ENCODE results near the gene HRH2. TPM values are rescaled to one million over a fixed set of nuclear protein-coding genes. Genes with fewer than 3 reads are reported as not detected.

The HRH2 gene
- total RNA-seq, 1 experiment from 2014 or later = not detected

DNA sequence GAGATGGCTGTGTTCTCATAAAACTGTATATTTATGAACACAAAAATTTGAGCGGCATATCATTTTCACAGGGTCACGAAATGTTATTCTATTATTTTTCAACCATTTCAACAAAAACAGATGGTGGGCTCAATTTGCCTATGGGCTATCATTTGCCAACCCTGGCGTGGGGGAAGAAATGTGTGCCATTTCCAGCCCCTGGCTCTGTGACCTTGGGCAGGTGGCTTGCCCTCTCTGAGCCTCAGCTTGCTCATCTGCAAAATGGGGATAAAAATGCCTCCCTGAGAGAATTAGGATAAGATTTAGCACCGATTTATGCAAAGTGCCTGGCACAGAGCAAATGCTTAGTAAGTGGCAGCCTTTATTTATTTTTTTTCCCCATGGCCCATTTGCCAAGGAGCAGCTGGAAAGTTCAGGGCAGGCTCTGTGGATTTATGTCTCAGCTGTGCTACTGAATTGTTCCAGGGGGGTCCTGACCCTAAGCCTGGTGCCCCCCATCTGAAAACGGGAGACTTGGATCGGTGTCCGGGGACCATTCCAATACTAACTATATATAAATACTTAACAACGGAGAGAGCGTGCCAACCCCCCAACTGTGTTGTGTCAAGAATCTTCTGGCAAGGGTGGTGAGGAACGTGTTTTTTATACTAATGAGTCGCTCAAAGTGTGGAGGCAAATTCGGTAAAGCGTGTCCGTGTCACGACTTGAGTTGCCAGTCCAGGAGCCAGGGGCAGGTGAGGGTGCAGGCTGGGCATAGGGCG lies 34.5 kb downstream of the HRH2 start:
- Histone ChIP-seq H3F3A (ENCODE audit: insufficient read depth, low read depth) (no peaks in the 10 kb centered on the region), H3K4me1 (replicated peaks; ENCODE audit: insufficient read depth) (no peaks in the 10 kb centered on the region), H3K9me3 (ENCODE audit: insufficient read depth, low read depth) (no peaks in the 10 kb centered on the region), H3K9me2 (ENCODE audit: insufficient read depth) (no peaks in the 10 kb centered on the region), H3K27me3 (ENCODE audit: insufficient read depth, low read depth) (peaks cover 96% of the 10 kb centered on the region), H3K36me3 (ENCODE audit: low read depth) (no peaks in the 10 kb centered on the region), H3K4me3 (no peak overlapping the region), H2AFZ (no peak overlapping the region), H3K79me2 (ENCODE audit: low read depth) (no peaks in the 10 kb centered on the region), H3K27ac (no peak overlapping the region), H4K20me1 (ENCODE audit: insufficient read depth) (no peaks in the 10 kb centered on the region), H3K4me2 (no peak overlapping the region)
- DNase-seq = no peak
- TF ChIP-seq EZH2 (IDR thresholded peaks at IDR 0.05; ENCODE audit: low read depth) (no peak), CTCF (conservative IDR thresholded peaks at IDR 0.05) (no peak)
- BruUV-seq (replicated peaks) = no TSS peak
- intact Hi-C loops (cut with micrococcal nuclease; ENCODE audit: unreplicated experiment) = no loop called here
- POLR2A ChIA-PET (ENCODE audit: unreplicated experiment) = no interaction called here
- CTCF ChIA-PET = no interaction called here

- intact Hi-C loops (cut with micrococcal nuclease; ENCODE audit: unreplicated experiment) = no loop called here
- Histone ChIP-seq H3K9me2 (ENCODE audit: insufficient read depth) (no peaks in the 10 kb centered on the region), H3K4me1 (replicated peaks; ENCODE audit: insufficient read depth) (no peaks in the 10 kb centered on the region), H3K79me2 (ENCODE audit: low read depth) (no peaks in the 10 kb centered on the region), H3K4me3 (no peak overlapping the region), H4K20me1 (ENCODE audit: insufficient read depth) (0 out of 2 replicates have a peak, but pooled peaks cover 3% of the 10 kb centered on the region), H3F3A (ENCODE audit: insufficient read depth, low read depth) (no peaks in the 10 kb centered on the region), H2AFZ (no peak overlapping the region), H3K27ac (no peak overlapping the region), H3K27me3 (ENCODE audit: insufficient read depth, low read depth) (peaks cover 96% of the 10 kb centered on the region), H3K4me2 (no peak overlapping the region), H3K36me3 (ENCODE audit: low read depth) (no peaks in the 10 kb centered on the region), H3K9me3 (ENCODE audit: insufficient read depth, low read depth) (no peaks in the 10 kb centered on the region)
- ChIA-PET POLR2A (ENCODE audit: unreplicated experiment) (no interaction called here), CTCF (no interaction called here)
- no peak for TF ChIP-seq EZH2 (IDR thresholded peaks at IDR 0.05; ENCODE audit: low read depth)
- no peak for TF ChIP-seq CTCF (conservative IDR thresholded peaks at IDR 0.05)
- BruUV-seq (replicated peaks) = no TSS peak
- no peak for DNase-seq
Measured at GRCh38 chr5:175692996-175693710, 35.3 kb downstream of the HRH2 start.

- POLR2A ChIA-PET (ENCODE audit: unreplicated experiment) = no interaction called here
- CTCF ChIA-PET = no interaction called here
Measured at GRCh38 chr5:175693741-175694140, 35.9 kb downstream of the HRH2 start.

More at GRCh38 chr5:175693741-175694140, 35.9 kb downstream of the HRH2 start:
- Histone ChIP-seq H2AFZ (no peak overlapping the region), H3K4me1 (replicated peaks; ENCODE audit: insufficient read depth) (no peaks in the 10 kb centered on the region), H3K4me3 (no peak overlapping the region), H3K9me3 (ENCODE audit: insufficient read depth, low read depth) (no peaks in the 10 kb centered on the region), H3K79me2 (ENCODE audit: low read depth) (no peaks in the 10 kb centered on the region), H3K27ac (no peak overlapping the region), H3K36me3 (ENCODE audit: low read depth) (no peaks in the 10 kb centered on the region), H4K20me1 (ENCODE audit: insufficient read depth) (0 out of 2 replicates have a peak, but pooled peaks cover 3% of the 10 kb centered on the region), H3K27me3 (ENCODE audit: insufficient read depth, low read depth) (peaks cover 96% of the 10 kb centered on the region), H3F3A (ENCODE audit: insufficient read depth, low read depth) (no peaks in the 10 kb centered on the region), H3K4me2 (no peak overlapping the region), H3K9me2 (ENCODE audit: insufficient read depth) (no peaks in the 10 kb centered on the region)
- TF ChIP-seq CTCF (conservative IDR thresholded peaks at IDR 0.05) (no peak), EZH2 (IDR thresholded peaks at IDR 0.05; ENCODE audit: low read depth) (no peak)
- DNase-seq = no peak
- intact Hi-C loops (cut with micrococcal nuclease; ENCODE audit: unreplicated experiment) = no loop called here
- no TSS peak for BruUV-seq (replicated peaks)

Measured in PC-9 (cell line).